Ishikawa (cell line): Measurements from ENCODE around the gene TSPYL4.

Experiments
- EP300 ChIP-seq: IDR thresholded peaks from 2 replicates; pipeline ENCODE4 v1.6.1; 2012; ENCODE audit warnings: borderline replicate concordance
- FOXM1 ChIP-seq: IDR thresholded peaks from 2 replicates; pipeline ENCODE4 v1.6.1; 2012; ENCODE audit warnings: low read depth, borderline replicate concordance
- RAD21 ChIP-seq: IDR thresholded peaks from 2 replicates; pipeline ENCODE4 v1.6.1; 2012; ENCODE audit warnings: low read depth
- TAF1 ChIP-seq: IDR thresholded peaks from 2 replicates; pipeline ENCODE4 v1.6.1; 2012; ENCODE audit warnings: low read depth, mild to moderate bottlenecking
- TCF12 ChIP-seq: IDR thresholded peaks from 2 replicates; pipeline ENCODE4 v1.6.1; 2012; ENCODE audit warnings: low read depth
- TEAD4 ChIP-seq: IDR thresholded peaks from 2 replicates; pipeline ENCODE4 v1.6.1; 2012
- YY1 ChIP-seq: IDR thresholded peaks from 2 replicates; pipeline ENCODE4 v1.6.1; 2012; ENCODE audit warnings: low read depth
- ZBTB7A ChIP-seq: IDR thresholded peaks from 2 replicates; pipeline ENCODE4 v1.6.1; 2012; ENCODE audit warnings: low read depth
- TF ChIP-seq, protein P1 (sequence below): IDR thresholded peaks from 2 replicates; pipeline ENCODE4 v1.6.1; 2012
- TF ChIP-seq, protein P2 (sequence below): IDR thresholded peaks from 2 replicates; pipeline ENCODE4 v1.6.1; 2012; ENCODE audit warnings: low read depth, mild to moderate bottlenecking
- TF ChIP-seq, protein P3 (sequence below): IDR thresholded peaks from 2 replicates; pipeline ENCODE4 v1.6.1; 2012

DNA sequence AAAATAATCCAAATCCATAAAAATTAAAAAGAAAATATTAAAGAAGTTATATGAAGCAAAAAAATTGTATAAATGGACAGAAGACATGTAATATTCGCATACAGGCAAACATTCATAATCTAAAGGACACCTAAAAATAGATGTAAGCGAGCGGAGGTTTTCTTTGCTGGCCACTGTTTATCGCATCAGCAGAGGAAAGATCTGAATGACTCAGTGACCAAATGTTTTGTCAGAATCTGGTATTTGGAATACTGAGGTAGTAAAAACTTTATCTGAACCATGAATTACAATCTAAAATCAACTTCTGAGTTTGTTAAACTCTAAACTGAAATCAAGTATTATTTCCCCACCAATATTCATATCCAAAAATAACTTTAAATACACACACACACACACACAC lies 7.8 kb downstream of the TSPYL4 start:
- TF ChIP-seq YY1 (no peak), FOXM1 (no peak), RAD21 (no peak), TEAD4 (no peak), TCF12 (no peak), TAF1 (no peak), EP300 (no peak), ZBTB7A (no peak)
- TF ChIP-seq, protein P1, sequence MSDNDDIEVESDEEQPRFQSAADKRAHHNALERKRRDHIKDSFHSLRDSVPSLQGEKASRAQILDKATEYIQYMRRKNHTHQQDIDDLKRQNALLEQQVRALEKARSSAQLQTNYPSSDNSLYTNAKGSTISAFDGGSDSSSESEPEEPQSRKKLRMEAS, result no peak
- TF ChIP-seq, protein P2, sequence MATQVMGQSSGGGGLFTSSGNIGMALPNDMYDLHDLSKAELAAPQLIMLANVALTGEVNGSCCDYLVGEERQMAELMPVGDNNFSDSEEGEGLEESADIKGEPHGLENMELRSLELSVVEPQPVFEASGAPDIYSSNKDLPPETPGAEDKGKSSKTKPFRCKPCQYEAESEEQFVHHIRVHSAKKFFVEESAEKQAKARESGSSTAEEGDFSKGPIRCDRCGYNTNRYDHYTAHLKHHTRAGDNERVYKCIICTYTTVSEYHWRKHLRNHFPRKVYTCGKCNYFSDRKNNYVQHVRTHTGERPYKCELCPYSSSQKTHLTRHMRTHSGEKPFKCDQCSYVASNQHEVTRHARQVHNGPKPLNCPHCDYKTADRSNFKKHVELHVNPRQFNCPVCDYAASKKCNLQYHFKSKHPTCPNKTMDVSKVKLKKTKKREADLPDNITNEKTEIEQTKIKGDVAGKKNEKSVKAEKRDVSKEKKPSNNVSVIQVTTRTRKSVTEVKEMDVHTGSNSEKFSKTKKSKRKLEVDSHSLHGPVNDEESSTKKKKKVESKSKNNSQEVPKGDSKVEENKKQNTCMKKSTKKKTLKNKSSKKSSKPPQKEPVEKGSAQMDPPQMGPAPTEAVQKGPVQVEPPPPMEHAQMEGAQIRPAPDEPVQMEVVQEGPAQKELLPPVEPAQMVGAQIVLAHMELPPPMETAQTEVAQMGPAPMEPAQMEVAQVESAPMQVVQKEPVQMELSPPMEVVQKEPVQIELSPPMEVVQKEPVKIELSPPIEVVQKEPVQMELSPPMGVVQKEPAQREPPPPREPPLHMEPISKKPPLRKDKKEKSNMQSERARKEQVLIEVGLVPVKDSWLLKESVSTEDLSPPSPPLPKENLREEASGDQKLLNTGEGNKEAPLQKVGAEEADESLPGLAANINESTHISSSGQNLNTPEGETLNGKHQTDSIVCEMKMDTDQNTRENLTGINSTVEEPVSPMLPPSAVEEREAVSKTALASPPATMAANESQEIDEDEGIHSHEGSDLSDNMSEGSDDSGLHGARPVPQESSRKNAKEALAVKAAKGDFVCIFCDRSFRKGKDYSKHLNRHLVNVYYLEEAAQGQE, result no peak
- TF ChIP-seq, protein P3, sequence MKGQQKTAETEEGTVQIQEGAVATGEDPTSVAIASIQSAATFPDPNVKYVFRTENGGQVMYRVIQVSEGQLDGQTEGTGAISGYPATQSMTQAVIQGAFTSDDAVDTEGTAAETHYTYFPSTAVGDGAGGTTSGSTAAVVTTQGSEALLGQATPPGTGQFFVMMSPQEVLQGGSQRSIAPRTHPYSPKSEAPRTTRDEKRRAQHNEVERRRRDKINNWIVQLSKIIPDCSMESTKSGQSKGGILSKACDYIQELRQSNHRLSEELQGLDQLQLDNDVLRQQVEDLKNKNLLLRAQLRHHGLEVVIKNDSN, result no peak
